ENCODE measurements around the gene ZNF445.

Gene ZNF445

DNA sequence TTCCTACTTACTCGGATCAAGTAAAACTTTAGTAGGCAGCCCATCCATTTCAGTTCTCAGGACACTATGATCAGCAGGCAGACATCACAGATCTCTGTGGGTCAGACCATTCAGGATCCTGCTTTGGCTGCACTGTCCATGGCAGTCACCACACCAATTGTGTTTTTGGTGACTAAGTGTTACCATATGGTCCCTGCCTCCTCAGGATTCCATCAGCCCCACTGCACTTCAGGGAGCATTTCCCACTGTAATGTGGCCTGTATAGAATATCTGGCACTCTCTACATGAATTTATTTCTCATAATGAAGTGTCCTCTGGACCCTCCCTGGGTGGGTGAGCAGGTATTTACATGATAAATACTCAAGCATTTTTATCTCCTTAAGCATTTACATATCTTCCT lies 41.3 kb downstream of the ZNF445 start:
- H3K4me3 ChIP-seq (ENCODE audit: low read depth, low read length) = no peak overlapping the region
- TF ChIP-seq, protein P1, sequence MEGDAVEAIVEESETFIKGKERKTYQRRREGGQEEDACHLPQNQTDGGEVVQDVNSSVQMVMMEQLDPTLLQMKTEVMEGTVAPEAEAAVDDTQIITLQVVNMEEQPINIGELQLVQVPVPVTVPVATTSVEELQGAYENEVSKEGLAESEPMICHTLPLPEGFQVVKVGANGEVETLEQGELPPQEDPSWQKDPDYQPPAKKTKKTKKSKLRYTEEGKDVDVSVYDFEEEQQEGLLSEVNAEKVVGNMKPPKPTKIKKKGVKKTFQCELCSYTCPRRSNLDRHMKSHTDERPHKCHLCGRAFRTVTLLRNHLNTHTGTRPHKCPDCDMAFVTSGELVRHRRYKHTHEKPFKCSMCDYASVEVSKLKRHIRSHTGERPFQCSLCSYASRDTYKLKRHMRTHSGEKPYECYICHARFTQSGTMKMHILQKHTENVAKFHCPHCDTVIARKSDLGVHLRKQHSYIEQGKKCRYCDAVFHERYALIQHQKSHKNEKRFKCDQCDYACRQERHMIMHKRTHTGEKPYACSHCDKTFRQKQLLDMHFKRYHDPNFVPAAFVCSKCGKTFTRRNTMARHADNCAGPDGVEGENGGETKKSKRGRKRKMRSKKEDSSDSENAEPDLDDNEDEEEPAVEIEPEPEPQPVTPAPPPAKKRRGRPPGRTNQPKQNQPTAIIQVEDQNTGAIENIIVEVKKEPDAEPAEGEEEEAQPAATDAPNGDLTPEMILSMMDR (IDR thresholded peaks at IDR 0.05; ENCODE audit: control insufficient read depth, extremely low read depth, insufficient read depth) = no peak
- no peak for DNase-seq (ENCODE audit: low read depth)

DNA sequence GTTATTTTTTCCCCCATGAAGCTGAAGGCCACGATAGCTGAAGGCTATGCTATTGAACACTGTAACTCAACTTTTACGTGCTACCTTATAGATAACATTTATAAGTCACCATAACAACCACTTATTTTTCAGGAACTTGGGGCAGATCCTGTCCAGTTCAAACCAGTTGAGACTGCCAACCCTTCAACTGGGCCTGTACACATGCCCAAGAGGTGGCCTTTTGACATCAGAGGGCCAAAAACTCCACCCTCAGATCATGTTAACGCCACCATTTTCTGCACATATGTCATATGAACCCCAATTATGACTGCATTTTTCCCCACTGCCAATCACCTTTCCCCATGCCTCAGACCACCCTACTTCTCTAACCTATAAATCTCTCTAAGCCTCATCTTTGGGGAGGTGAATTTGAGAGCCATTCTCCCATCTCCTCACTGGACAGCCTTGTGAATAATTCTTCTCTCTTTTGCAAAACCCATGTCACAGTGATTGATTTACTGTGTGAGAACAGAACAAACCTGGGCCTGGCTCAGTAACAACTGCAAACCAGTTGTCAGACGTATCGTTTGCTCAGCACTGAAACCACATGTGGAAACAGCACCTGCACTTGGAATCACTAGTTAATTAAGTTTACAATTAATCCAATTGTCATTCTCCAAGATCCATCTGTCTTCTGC lies 42.5 kb downstream of the ZNF445 start:
- no peak for DNase-seq (ENCODE audit: low read depth)
- no peak overlapping the region for H3K4me3 ChIP-seq (ENCODE audit: low read depth, low read length)
- TF ChIP-seq, protein P1 (IDR thresholded peaks at IDR 0.05; ENCODE audit: control insufficient read depth, extremely low read depth, insufficient read depth) = no peak

DNA sequence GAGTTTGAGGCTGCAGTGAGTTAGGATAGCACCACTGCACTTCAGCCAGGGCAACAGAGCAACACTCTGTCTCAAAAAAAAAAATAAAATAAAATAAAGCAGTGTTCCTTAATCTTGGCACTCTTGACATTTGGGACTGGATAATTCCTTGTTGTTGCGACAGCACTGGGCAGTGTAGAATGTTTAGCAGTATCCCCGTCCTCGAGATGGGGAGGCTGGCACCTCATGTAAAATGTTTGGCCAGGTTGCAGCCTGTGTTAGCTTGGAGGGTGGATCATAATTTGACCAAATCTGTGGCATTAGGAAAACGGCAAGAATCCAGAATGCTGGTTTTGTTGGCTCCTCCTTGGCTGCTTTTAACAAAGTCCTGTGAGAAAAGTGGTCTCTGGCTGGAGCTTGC lies 47.0 kb downstream of the ZNF445 start:
- H3K4me3 ChIP-seq (ENCODE audit: low read depth, low read length) = no peak overlapping the region
- TF ChIP-seq, protein P1 (IDR thresholded peaks at IDR 0.05; ENCODE audit: control insufficient read depth, extremely low read depth, insufficient read depth) = no peak

DNA sequence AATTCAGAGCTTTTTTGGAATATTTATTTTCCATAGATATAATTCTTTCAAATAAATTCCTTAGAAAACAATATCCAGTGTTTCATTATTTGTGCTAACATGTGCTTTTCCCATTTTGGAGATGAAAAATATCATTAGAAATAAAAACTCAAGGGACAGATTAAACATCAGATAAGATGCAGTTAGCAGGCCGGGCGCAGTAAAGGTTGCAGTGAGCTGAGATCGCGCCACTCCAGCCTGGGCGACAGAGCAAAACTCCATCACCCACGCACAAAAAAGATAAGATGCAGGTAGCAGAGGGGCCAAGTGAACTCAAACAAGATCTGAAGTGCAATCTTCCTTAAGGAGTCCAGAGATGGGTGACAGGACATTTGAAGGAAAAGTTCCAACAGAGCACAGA lies 48.0 kb downstream of the ZNF445 start:
- DNase-seq (ENCODE audit: low read depth) = no peak
- TF ChIP-seq, protein P1 (IDR thresholded peaks at IDR 0.05; ENCODE audit: control insufficient read depth, extremely low read depth, insufficient read depth) = no peak
- no peak overlapping the region for H3K4me3 ChIP-seq (ENCODE audit: low read depth, low read length)

More for the DNA sequence above, 47.0 kb downstream of the ZNF445 start:
- DNase-seq (ENCODE audit: low read depth) = no peak

DNA sequence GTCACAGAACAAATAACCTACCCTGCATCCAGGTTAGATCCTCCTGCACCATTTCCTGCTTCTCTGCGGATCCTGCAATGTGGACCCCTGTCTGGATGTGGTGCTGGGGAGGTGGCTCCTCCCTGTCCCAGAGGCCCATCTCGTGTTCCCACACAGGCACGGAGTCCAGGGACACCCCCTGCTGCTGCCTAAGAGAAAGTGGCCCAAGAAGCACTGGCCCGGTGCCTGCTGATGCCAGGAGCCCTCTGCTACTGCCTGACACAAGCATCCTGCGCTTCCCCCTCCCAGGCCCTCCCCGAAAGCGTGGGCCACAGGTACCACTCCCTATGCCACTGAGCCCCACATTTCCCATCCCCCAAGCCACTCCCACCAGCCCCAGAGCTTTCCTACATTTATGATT lies 48.6 kb downstream of the ZNF445 start:
- no peak for DNase-seq (ENCODE audit: low read depth)
- TF ChIP-seq, protein P1 (IDR thresholded peaks at IDR 0.05; ENCODE audit: control insufficient read depth, extremely low read depth, insufficient read depth) = no peak
- no peak overlapping the region for H3K4me3 ChIP-seq (ENCODE audit: low read depth, low read length)

DNA sequence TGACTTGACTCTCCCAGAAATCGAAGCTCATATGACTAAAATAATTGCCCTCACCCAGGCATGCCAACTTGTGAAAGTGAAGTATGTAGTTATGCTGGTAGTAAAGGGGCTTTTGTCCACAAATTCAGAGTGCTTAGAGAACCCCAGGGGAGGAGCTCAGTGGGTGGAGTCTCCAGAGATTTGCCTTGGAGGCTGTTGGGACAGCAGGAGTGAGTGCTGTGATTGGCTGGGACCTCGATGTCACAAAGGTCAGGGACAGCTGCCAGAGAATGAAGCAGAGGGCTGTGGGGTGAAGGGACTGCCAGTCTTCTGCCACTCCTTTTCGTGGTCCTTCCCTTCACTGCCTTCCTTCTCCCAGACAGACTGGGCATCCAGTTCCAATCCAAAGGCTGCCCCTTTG lies 49.8 kb downstream of the ZNF445 start:
- TF ChIP-seq, protein P1 (IDR thresholded peaks at IDR 0.05; ENCODE audit: control insufficient read depth, extremely low read depth, insufficient read depth) = no peak
- DNase-seq (ENCODE audit: low read depth) = no peak
- H3K4me3 ChIP-seq (ENCODE audit: low read depth, low read length) = no peak overlapping the region

DNA sequence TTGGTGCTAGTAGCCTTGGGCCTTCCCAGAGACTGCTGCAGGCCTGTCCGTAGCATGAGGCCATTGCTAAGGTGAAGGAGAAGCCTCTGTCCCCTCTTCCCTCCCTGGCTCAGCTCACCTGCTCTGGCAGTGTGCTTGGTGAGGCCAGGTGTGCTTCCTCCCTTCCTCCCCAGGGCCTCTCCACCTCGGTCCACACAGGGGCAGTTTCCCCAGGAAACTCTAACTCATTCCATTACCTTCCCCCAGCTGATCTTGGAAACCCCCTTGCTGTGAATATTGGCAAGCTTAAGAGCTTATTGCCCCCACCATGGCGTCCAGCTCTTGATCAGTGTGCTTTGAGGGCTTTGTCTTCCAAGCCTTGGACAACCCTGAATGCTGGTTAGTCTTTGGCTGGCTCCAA lies 52.7 kb downstream of the ZNF445 start:
- no peak for DNase-seq (ENCODE audit: low read depth)
- no peak overlapping the region for H3K4me3 ChIP-seq (ENCODE audit: low read depth, low read length)
- TF ChIP-seq, protein P1 (IDR thresholded peaks at IDR 0.05; ENCODE audit: control insufficient read depth, extremely low read depth, insufficient read depth) = no peak

Data from LNCaP clone FGC (cell line).